ENCODE data around the gene TERC. TPM values are rescaled to one million over a fixed set of nuclear protein-coding genes. Genes with fewer than 3 reads are reported as not detected.

TERC gene
- total RNA-seq (2013; cell fraction: nucleolus; rRNA removed), result 38.4 and 46.6 TPM in 2 replicates
- 119 and 125 TPM in 2 replicates for total RNA-seq (2014; rRNA removed)
- 15.0 and 18.3 TPM in 2 replicates for total RNA-seq (2014; rRNA removed; fragmentation: Illumina TruSeq; extraction: Trizol)
- total RNA-seq (2021), result 11.1 and 13.7 TPM in 2 replicates
- not detected for polyA plus RNA-seq (2011; ENCODE audit: low read depth)
- 0.43 TPM in 1 of 2 replicates, not detected in the other for polyA plus RNA-seq (2011; rRNA removed)
- 1.4 and 2.6 TPM in 2 replicates for polyA plus RNA-seq (2011; cell fraction: cytosol; rRNA removed)
- polyA plus RNA-seq (2011; cell fraction: nucleus; rRNA removed), result 5.1 and 12.6 TPM in 2 replicates
- not detected in 2 replicates for polyA plus RNA-seq (2012)
- polyA plus RNA-seq (2014; fragmentation: Illumina TruSeq; extraction: Trizol), result not detected in 2 replicates
- polyA plus RNA-seq (2014; fragmentation: Nextera tagmentation; extraction: Ambion mirVana), result not detected
- polyA plus RNA-seq (2014; rRNA removed), result 0.62 TPM in 1 of 2 replicates, not detected in the other
- polyA plus RNA-seq (2016; fragmentation: Nextera tagmentation; extraction: Ambion mirVana), result 1 to 10 TPM in 1 of 2 experiments, under 1 TPM in 1; 0.59 to 1.3 TPM
- polyA minus RNA-seq (2011; rRNA and poly(A)+ RNA removed), result 8.3 and 37.8 TPM in 2 replicates
- 84.4 and 106 TPM in 2 replicates for polyA minus RNA-seq (2011; cell fraction: cytosol; rRNA and poly(A)+ RNA removed)
- polyA minus RNA-seq (2011; cell fraction: nucleus; rRNA and poly(A)+ RNA removed), result 229 and 250 TPM in 2 replicates
- percentile 65 among the genes with signal in this experiment for Bru-seq, nascent RNA
- BruChase-seq, experiment 1, labeled RNA remaining after a 6-hour chase, result percentile 63 among the genes with signal in this experiment
- BruChase-seq, experiment 2, labeled RNA remaining after a 2-hour chase, result percentile 56 among the genes with signal in this experiment
- long read RNA-seq, experiment 1, result 0 reads
- long read RNA-seq, experiment 2, result 0 reads

DNA sequence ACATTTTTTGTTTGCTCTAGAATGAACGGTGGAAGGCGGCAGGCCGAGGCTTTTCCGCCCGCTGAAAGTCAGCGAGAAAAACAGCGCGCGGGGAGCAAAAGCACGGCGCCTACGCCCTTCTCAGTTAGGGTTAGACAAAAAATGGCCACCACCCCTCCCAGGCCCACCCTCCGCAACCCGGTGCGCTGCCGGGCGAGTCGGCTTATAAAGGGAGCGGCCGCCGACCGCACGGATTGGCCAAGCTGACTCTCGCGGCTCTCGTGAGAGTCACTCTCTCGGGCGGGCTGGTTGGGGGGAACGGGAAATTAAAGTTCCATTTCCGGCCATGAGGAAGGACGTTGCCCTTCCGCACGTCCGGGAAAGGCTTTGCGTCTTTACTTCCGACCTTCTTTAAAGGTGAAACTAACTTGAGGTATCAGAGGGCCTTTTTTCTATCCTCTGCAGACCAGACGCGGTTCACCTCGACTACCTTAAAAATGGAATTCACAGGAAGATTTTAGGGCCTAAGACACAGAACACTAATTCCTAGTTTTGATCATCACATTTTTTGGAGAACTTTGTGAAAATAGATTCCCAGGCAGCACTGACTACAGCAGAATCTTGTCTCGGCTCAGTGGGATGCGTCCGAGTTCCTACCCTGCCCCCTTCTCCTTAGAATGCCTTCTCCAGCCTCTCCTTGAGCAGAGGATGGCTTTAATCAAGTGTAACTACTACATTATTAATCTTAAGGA lies at the start of gene TERC:
Gene TERC, minus strand, starts transcription at position 179 of the 731 bp plus-strand sequence.
- SMC1A ChIA-PET (ENCODE audit: uncharacterized antibody, unreplicated experiment), result interaction anchor here (0.9 to 2.8 kb wide), 3 partner anchors 9 to 178 kb away, joined by 3 to 10 read pairs (median 4); no protein-coding TSS in a partner anchor
- POLR2A ChIA-PET, result interaction anchor here (1.0 kb wide), 1 partner anchor 8 kb away, joined by 3 read pairs; no protein-coding TSS in a partner anchor
- Histone ChIP-seq H3K27me3 (replicated peaks in 1 of 2; ENCODE audit: control insufficient read depth in 2 of 2, insufficient read depth in 2 of 2, low read length in 1 of 2) (no peaks in the 10 kb centered on the region), H3K4me3 (peak within 1 kb of the TSS; percentile 68), H4K20me1 (ENCODE audit: control insufficient read depth, insufficient read depth) (no peaks in the 10 kb centered on the region), H3K79me2 (ENCODE audit: control insufficient read depth, insufficient read depth, low read length) (no peaks in the 10 kb centered on the region), H3K36me3 (ENCODE audit: control insufficient read depth in 2 of 2, insufficient read depth in 2 of 2, low read length in 1 of 2) (no peaks in the 10 kb centered on the region), H3K9ac (ENCODE audit: control insufficient read depth, insufficient read depth, low read length) (peak within 1 kb of the TSS; percentile 76), H3K4me2 (ENCODE audit: control insufficient read depth, insufficient read depth) (peak within 1 kb of the TSS; percentile 90), H3K9me3 (replicated peaks; ENCODE audit: control insufficient read depth, insufficient read depth, low read length) (no peaks in the 10 kb centered on the region; the same call in 2 of the 3 replicates), H3K4me1 (ENCODE audit: control insufficient read depth, insufficient read depth, low read length) (no peaks in the 10 kb centered on the region), H3K27ac (ENCODE audit: control insufficient read depth, insufficient read depth) (peak within 1 kb of the TSS; percentile 71), H2AFZ (ENCODE audit: control insufficient read depth, low read depth, low read length) (peak within 1 kb of the TSS; percentile 78)
- no TSS peak for BruUV-seq (replicated peaks)
- DNase-seq (ENCODE audit: low read depth, low spot score) (peak; percentile 66), FAIRE-seq (peak; percentile 13), ATAC-seq (peak; percentile 92)
- intact Hi-C loops (cut with micrococcal nuclease; ENCODE audit: unreplicated experiment), result loop anchor here (5.0 kb wide), 4 partner anchors 202 to 417 kb away; partner anchors contain the start of genes GPR160, PHC3 and SEC62
- CTCF ChIA-PET, result interaction anchor here (1.7 to 2.7 kb wide), 2 partner anchors 49 to 649 kb away, joined by 3 to 8 read pairs; no protein-coding TSS in a partner anchor
- in situ Hi-C loops (cut with MboI), result no loop called here
- WGBS (ENCODE audit: insufficient coverage, insufficient replicate concordance, low lambda C conversion rate, missing lambda C conversion rate), result 7% methylated on average over 40 of the region's 42 CpGs
- RAD21 ChIA-PET (ENCODE audit: unreplicated experiment), result no interaction called here
- TF ChIP-seq SUZ12 (IDR thresholded peaks at IDR 0.05; ENCODE audit: unreplicated experiment), result no peak
- TF ChIP-seq RB1 (IDR thresholded peaks at IDR 0.05; ENCODE audit: borderline replicate concordance), result no peak
- peak; percentile 64; the same call in 1 of the 2 replicates for TF ChIP-seq TCF12 (IDR thresholded peaks at IDR 0.05; ENCODE audit: low read depth, low read length)
- TF ChIP-seq DPF2 (IDR thresholded peaks at IDR 0.05), result no peak
- TF ChIP-seq ATF2 (IDR thresholded peaks at IDR 0.05; ENCODE audit: low read length), result no peak
- TF ChIP-seq FOXK2 (IDR thresholded peaks at IDR 0.05), result no peak
- TF ChIP-seq PBX3 (IDR thresholded peaks at IDR 0.05; ENCODE audit: insufficient replicate concordance, low read depth, low read length), result peak; percentile 52
- peak; percentile 94 for TF ChIP-seq POLR2AphosphoS5 (IDR thresholded peaks at IDR 0.05; ENCODE audit: low read length)
- TF ChIP-seq TBL1XR1 (IDR thresholded peaks at IDR 0.05; ENCODE audit: low read depth, low read length), result no peak; the same call in 1 of the 2 replicates
- TF ChIP-seq CEBPB (IDR thresholded peaks at IDR 0.05; ENCODE audit: borderline replicate concordance in 1 of 2, low read depth in 2 of 2, low read length in 2 of 2), result no peak
- TF ChIP-seq YBX1 (IDR thresholded peaks at IDR 0.05), result no peak
- no peak for TF ChIP-seq NBN (IDR thresholded peaks at IDR 0.05)
- TF ChIP-seq NFYB (IDR thresholded peaks at IDR 0.05; ENCODE audit: insufficient read depth, low read depth, low read length), result peak; percentile 81
- no peak for TF ChIP-seq EZH2 (IDR thresholded peaks at IDR 0.05; ENCODE audit: borderline replicate concordance, control insufficient read depth, low read depth, low read length)
- TF ChIP-seq CREM (IDR thresholded peaks at IDR 0.05; ENCODE audit: low read depth), result peak; percentile 46
- no peak for TF ChIP-seq HDGF (IDR thresholded peaks at IDR 0.05)
- no peak for TF ChIP-seq NR2C2 (IDR thresholded peaks at IDR 0.05; ENCODE audit: borderline replicate concordance, control insufficient read depth, insufficient read length, low read depth)
- no peak for TF ChIP-seq STAT1 (conservative IDR thresholded peaks at IDR 0.05)
- TF ChIP-seq FOXM1 (IDR thresholded peaks at IDR 0.05; ENCODE audit: low read depth, low read length), result no peak; the same call in 1 of the 2 replicates
- no peak for TF ChIP-seq CHD4 (IDR thresholded peaks at IDR 0.05)

All from GM12878 (cell line).